ENCODE measurements around the gene C1orf198. TPM values are rescaled to one million over a fixed set of nuclear protein-coding genes. Genes with fewer than 3 reads are reported as not detected.

The C1orf198 gene
- total RNA-seq, 1 experiment from 2014 or later = 20.5 TPM

- ChIA-PET CTCF (no interaction called here), POLR2A (ENCODE audit: unreplicated experiment) (no interaction called here)
- Histone ChIP-seq H3K27me3 (ENCODE audit: insufficient read depth, low read depth) (no peaks in the 10 kb centered on the region), H3F3A (ENCODE audit: insufficient read depth, low read depth) (peaks cover 14% of the 10 kb centered on the region), H3K36me3 (ENCODE audit: low read depth) (no peaks in the 10 kb centered on the region; the same call in none of the 2 replicates), H3K79me2 (ENCODE audit: low read depth) (peaks cover 33% of the 10 kb centered on the region), H3K9me3 (ENCODE audit: insufficient read depth, low read depth) (no peaks in the 10 kb centered on the region), H4K20me1 (ENCODE audit: insufficient read depth) (no peaks in the 10 kb centered on the region), H2AFZ (no peak overlapping the region), H3K4me1 (replicated peaks; ENCODE audit: insufficient read depth) (peaks cover 17% of the 10 kb centered on the region), H3K27ac (no peak overlapping the region), H3K4me3 (no peak overlapping the region), H3K9me2 (ENCODE audit: insufficient read depth) (no peaks in the 10 kb centered on the region; the same call in 1 of the 2 replicates), H3K4me2 (no peak overlapping the region)
- BruUV-seq (replicated peaks) = no TSS peak
- no peak for TF ChIP-seq EZH2 (IDR thresholded peaks at IDR 0.05; ENCODE audit: low read depth)
- TF ChIP-seq, protein P1, sequence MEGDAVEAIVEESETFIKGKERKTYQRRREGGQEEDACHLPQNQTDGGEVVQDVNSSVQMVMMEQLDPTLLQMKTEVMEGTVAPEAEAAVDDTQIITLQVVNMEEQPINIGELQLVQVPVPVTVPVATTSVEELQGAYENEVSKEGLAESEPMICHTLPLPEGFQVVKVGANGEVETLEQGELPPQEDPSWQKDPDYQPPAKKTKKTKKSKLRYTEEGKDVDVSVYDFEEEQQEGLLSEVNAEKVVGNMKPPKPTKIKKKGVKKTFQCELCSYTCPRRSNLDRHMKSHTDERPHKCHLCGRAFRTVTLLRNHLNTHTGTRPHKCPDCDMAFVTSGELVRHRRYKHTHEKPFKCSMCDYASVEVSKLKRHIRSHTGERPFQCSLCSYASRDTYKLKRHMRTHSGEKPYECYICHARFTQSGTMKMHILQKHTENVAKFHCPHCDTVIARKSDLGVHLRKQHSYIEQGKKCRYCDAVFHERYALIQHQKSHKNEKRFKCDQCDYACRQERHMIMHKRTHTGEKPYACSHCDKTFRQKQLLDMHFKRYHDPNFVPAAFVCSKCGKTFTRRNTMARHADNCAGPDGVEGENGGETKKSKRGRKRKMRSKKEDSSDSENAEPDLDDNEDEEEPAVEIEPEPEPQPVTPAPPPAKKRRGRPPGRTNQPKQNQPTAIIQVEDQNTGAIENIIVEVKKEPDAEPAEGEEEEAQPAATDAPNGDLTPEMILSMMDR (conservative IDR thresholded peaks at IDR 0.05) = no peak
- DNase-seq = no peak
- intact Hi-C loops (cut with micrococcal nuclease; ENCODE audit: unreplicated experiment) = no loop called here
Measured at GRCh38 chr1:230858918-230859729, 9.2 kb downstream of the C1orf198 start.

GRCh38 chr1:230858236-230858820 lies 10.0 kb downstream of the C1orf198 start:
- ChIA-PET POLR2A (ENCODE audit: unreplicated experiment) (no interaction called here), CTCF (no interaction called here)
- H4K20me1 ChIP-seq (ENCODE audit: insufficient read depth) = no peaks in the 10 kb centered on the region
- TF ChIP-seq EZH2 (IDR thresholded peaks at IDR 0.05; ENCODE audit: low read depth) = no peak
- TF ChIP-seq, protein P1 (conservative IDR thresholded peaks at IDR 0.05) = no peak
- H3K4me1 ChIP-seq (replicated peaks; ENCODE audit: insufficient read depth) = peaks cover 9% of the 10 kb centered on the region
- intact Hi-C loops (cut with micrococcal nuclease; ENCODE audit: unreplicated experiment) = no loop called here
- no TSS peak for BruUV-seq (replicated peaks)
- no peak overlapping the region for H3K4me3 ChIP-seq
- no peaks in the 10 kb centered on the region for H3K9me3 ChIP-seq (ENCODE audit: insufficient read depth, low read depth)
- no peak overlapping the region for H3K4me2 ChIP-seq
- no peaks in the 10 kb centered on the region for H3K27me3 ChIP-seq (ENCODE audit: insufficient read depth, low read depth)
- no peak overlapping the region for H2AFZ ChIP-seq
- H3K79me2 ChIP-seq (ENCODE audit: low read depth) = peaks cover 33% of the 10 kb centered on the region
- no peaks in the 10 kb centered on the region; the same call in none of the 2 replicates for H3K36me3 ChIP-seq (ENCODE audit: low read depth)
- no peaks in the 10 kb centered on the region; the same call in 1 of the 2 replicates for H3K9me2 ChIP-seq (ENCODE audit: insufficient read depth)
- no peak for DNase-seq
- no peak overlapping the region for H3K27ac ChIP-seq
- H3F3A ChIP-seq (ENCODE audit: insufficient read depth, low read depth) = peaks cover 6% of the 10 kb centered on the region; the same call in 1 of the 2 replicates

GRCh38 chr1:230857822-230858221 lies 10.5 kb downstream of the C1orf198 start:
- Histone ChIP-seq H3K4me3 (no peak overlapping the region), H2AFZ (no peak overlapping the region), H3F3A (ENCODE audit: insufficient read depth, low read depth) (peaks cover 1% of the 10 kb centered on the region; the same call in 1 of the 2 replicates), H3K9me3 (ENCODE audit: insufficient read depth, low read depth) (no peaks in the 10 kb centered on the region), H3K4me1 (replicated peaks; ENCODE audit: insufficient read depth) (peaks cover 4% of the 10 kb centered on the region), H3K79me2 (ENCODE audit: low read depth) (peaks cover 30% of the 10 kb centered on the region), H3K27me3 (ENCODE audit: insufficient read depth, low read depth) (no peaks in the 10 kb centered on the region), H3K9me2 (ENCODE audit: insufficient read depth) (no peaks in the 10 kb centered on the region; the same call in 1 of the 2 replicates), H3K36me3 (ENCODE audit: low read depth) (no peaks in the 10 kb centered on the region; the same call in none of the 2 replicates), H3K27ac (no peak overlapping the region), H3K4me2 (no peak overlapping the region), H4K20me1 (ENCODE audit: insufficient read depth) (no peaks in the 10 kb centered on the region)
- intact Hi-C loops (cut with micrococcal nuclease; ENCODE audit: unreplicated experiment) = no loop called here
- BruUV-seq (replicated peaks) = no TSS peak
- TF ChIP-seq, protein P1 (conservative IDR thresholded peaks at IDR 0.05) = no peak
- no peak for TF ChIP-seq EZH2 (IDR thresholded peaks at IDR 0.05; ENCODE audit: low read depth)
- CTCF ChIA-PET = no interaction called here
- POLR2A ChIA-PET (ENCODE audit: unreplicated experiment) = no interaction called here
- DNase-seq = no peak
